IMR-90 (cell line): Measurements from ENCODE around the gene TACC2. TPM values are rescaled to one million over a fixed set of nuclear protein-coding genes. Genes with fewer than 3 reads are reported as not detected.
A peak's percentile ranks its signal among the peaks of the same experiment; 100 is the strongest.

ENCODE experiments used
- ATAC-seq: fragments of 200-7000 bp; cut with Tn5 transposase; 2 replicates; pipeline ENCODE4 v1.9.1; 2020; ENCODE audit warnings: low read depth, mild to moderate bottlenecking, moderate library complexity
- BruUV-seq: library from RNA; stranded (reverse); fragments of 400-500 nt; replicated peaks from 2 replicates; lab custom pipeline; 2021; lab: Mats Ljungman, UMichigan
- CTCF ChIA-PET: fragments of 300-600 bp; formaldehyde crosslinking; extraction: SDS; loops from one replicate; lab custom pipeline; 2021; ENCODE audit warnings: antibody characterized with exemption; lab: Yijun Ruan, JAX
- POLR2A ChIA-PET: fragments of 300-600 bp; sonication (Branson Sonifier 250); formaldehyde crosslinking; loops from one replicate; lab custom pipeline; 2022; ENCODE audit warnings: antibody characterized with exemption; ENCODE audit not compliant: unreplicated experiment; lab: Charles Lee
- DNase-seq: peaks from one replicate; pipeline ENCODE4 v3.0.0; 2013
- H2AFZ ChIP-seq: replicated peaks from 2 replicates; pipeline ENCODE3; 2013; ENCODE audit warnings: low read length, mild to moderate bottlenecking; ENCODE audit not compliant: poor library complexity
- H2AK5ac ChIP-seq: 2 replicates; pipeline ENCODE4 v1.6.1; 2013; ENCODE audit warnings: low read depth, low read length, inconsistent platforms
- H2AK9ac ChIP-seq: replicated peaks from 2 replicates; pipeline ENCODE3; 2013; ENCODE audit warnings: mild to moderate bottlenecking, low read depth, low read length, moderate library complexity; ENCODE audit not compliant: poor library complexity
- H2BK120ac ChIP-seq: 2 replicates; pipeline ENCODE4 v1.6.1; 2013; ENCODE audit warnings: low read depth, low read length, inconsistent platforms
- H2BK15ac ChIP-seq: 3 replicates; pipeline ENCODE4 v1.6.1; 2013; ENCODE audit warnings: low read depth, low read length, inconsistent platforms
- H2BK20ac ChIP-seq: 2 replicates; pipeline ENCODE4 v1.6.1; 2013; ENCODE audit warnings: low read depth, mild to moderate bottlenecking, inconsistent platforms, low read length, moderate library complexity
- H2BK5ac ChIP-seq: 2 replicates; pipeline ENCODE4 v1.6.1; 2013; ENCODE audit warnings: mild to moderate bottlenecking, low read depth, low read length, inconsistent platforms; ENCODE audit not compliant: poor library complexity, severe bottlenecking
- H3K14ac ChIP-seq: replicated peaks from 2 replicates; pipeline ENCODE4 v1.6.1; 2013; ENCODE audit warnings: low read depth, low read length, inconsistent platforms
- H3K18ac ChIP-seq: 2 replicates; pipeline ENCODE4 v1.6.1; 2013; ENCODE audit warnings: low read depth, low read length, control low read depth
- H3K23ac ChIP-seq: 2 replicates; pipeline ENCODE4 v1.6.1; 2013; ENCODE audit warnings: low read depth, low read length, inconsistent platforms
- H3K27ac ChIP-seq: 2 replicates; pipeline ENCODE4 v1.5.1; 2013; ENCODE audit warnings: mild to moderate bottlenecking, control low read depth, low read length; ENCODE audit not compliant: insufficient read depth
- H3K27me3 ChIP-seq: 2 replicates; pipeline ENCODE4 v1.6.1; 2013; ENCODE audit warnings: low read length; ENCODE audit not compliant: control insufficient read depth, insufficient read depth
- H3K36me3 ChIP-seq: 2 replicates; pipeline ENCODE4 v1.6.1; 2013; ENCODE audit warnings: low read length, mixed read lengths; ENCODE audit not compliant: control insufficient read depth, insufficient read depth
- H3K4ac ChIP-seq: 2 replicates; pipeline ENCODE4 v1.6.1; 2013; ENCODE audit warnings: low read depth, low read length, inconsistent platforms
- H3K4me1 ChIP-seq: 2 replicates; pipeline ENCODE4 v1.6.1; 2013; ENCODE audit warnings: low read length, mixed read lengths; ENCODE audit not compliant: control insufficient read depth, insufficient read depth
- H3K4me2 ChIP-seq: 2 replicates; pipeline ENCODE4 v1.6.1; 2013; ENCODE audit warnings: low read depth, mild to moderate bottlenecking, control low read depth, low read length, moderate library complexity
- H3K4me3 ChIP-seq: 2 replicates; pipeline ENCODE4 v1.5.1; 2013; ENCODE audit warnings: low read depth, mild to moderate bottlenecking, control low read depth, low read length, moderate library complexity; ENCODE audit not compliant: insufficient read depth
- H3K56ac ChIP-seq: 2 replicates; pipeline ENCODE4 v1.6.1; 2013; ENCODE audit warnings: low read length, inconsistent platforms; ENCODE audit not compliant: insufficient read depth; ENCODE audit errors: extremely low read depth
- H3K79me1 ChIP-seq, 2 experiments: 2 replicates each; pipeline ENCODE4 v1.6.1; 2013; ENCODE audit warnings: low read length in 2 of 2, inconsistent platforms in 1 of 2, low read depth in 1 of 2
- H3K9ac ChIP-seq: 2 replicates; pipeline ENCODE4 v1.6.1; 2013; ENCODE audit warnings: low read depth, low read length, control low read depth
- H3K9me1 ChIP-seq: 2 replicates; pipeline ENCODE4 v1.6.1; 2013; ENCODE audit warnings: low read length, inconsistent platforms; ENCODE audit not compliant: insufficient read depth
- H3K9me3 ChIP-seq: 2 replicates; pipeline ENCODE4 v1.6.1; 2013; ENCODE audit warnings: low read length; ENCODE audit not compliant: control insufficient read depth, insufficient read depth
- H4K20me1 ChIP-seq: 2 replicates; pipeline ENCODE4 v1.6.1; 2013; ENCODE audit warnings: low read length, inconsistent platforms; ENCODE audit not compliant: insufficient read depth
- H4K5ac ChIP-seq: 2 replicates; pipeline ENCODE4 v1.6.1; 2013; ENCODE audit warnings: mild to moderate bottlenecking, low read depth, low read length, control low read depth
- H4K8ac ChIP-seq, 2 experiments: 2 replicates each; pipeline ENCODE4 v1.6.1; 2013; ENCODE audit warnings: low read depth in 2 of 2, low read length in 2 of 2, control low read depth in 1 of 2, inconsistent platforms in 1 of 2
- H4K91ac ChIP-seq: 2 replicates; pipeline ENCODE4 v1.6.1; 2013; ENCODE audit warnings: low read depth, low read length, inconsistent platforms; ENCODE audit not compliant: insufficient read depth
- CEBPB ChIP-seq: IDR thresholded peaks from 2 replicates; pipeline ENCODE4 v1.6.1; 2012; ENCODE audit warnings: low read depth, low read length, improper control_type of control experiment
- CHD1 ChIP-seq: IDR thresholded peaks from 2 replicates; pipeline ENCODE4 v1.6.1; 2012; ENCODE audit warnings: low read depth, low read length, improper control_type of control experiment
- CTCF ChIP-seq: conservative IDR thresholded peaks from 2 replicates; pipeline ENCODE4 v1.5.1; 2012; ENCODE audit warnings: mild to moderate bottlenecking, low read depth, low read length, improper control_type of control experiment
- POLR2A ChIP-seq: IDR thresholded peaks from 2 replicates; pipeline ENCODE4 v1.6.1; 2012; ENCODE audit warnings: mild to moderate bottlenecking, low read depth, low read length
- RAD21 ChIP-seq: IDR thresholded peaks from 2 replicates; pipeline ENCODE4 v1.6.1; 2012; ENCODE audit warnings: low read length, improper control_type of control experiment
- RCOR1 ChIP-seq: IDR thresholded peaks from 2 replicates; pipeline ENCODE4 v1.6.1; 2012; ENCODE audit warnings: mild to moderate bottlenecking, low read length, improper control_type of control experiment; ENCODE audit not compliant: insufficient replicate concordance
- SMC3 ChIP-seq: fragments of 150-350 bp; IDR thresholded peaks from 2 replicates; pipeline ENCODE4 v1.6.1; 2016; ENCODE audit warnings: low read depth, mild to moderate bottlenecking, antibody characterized with exemption, low read length, moderate library complexity
- USF2 ChIP-seq: fragments of 150-350 bp; IDR thresholded peaks from 2 replicates; pipeline ENCODE4 v1.6.1; 2017; ENCODE audit warnings: mild to moderate bottlenecking, antibody characterized with exemption, low read length, low read depth
- WGBS, 2 experiments: methylation state at CpG; one replicate each; pipeline versions ENCODE4 v1.1.5 to v1.1.7; 2013; ENCODE audit warnings: missing lambda C conversion rate in 2 of 2; ENCODE audit not compliant: insufficient read length in 1 of 2; ENCODE audit errors: extremely low coverage in 2 of 2; 5-methylcytosine and 5-hydroxymethylcytosine counted together
- dilution Hi-C: fragments of 300-500 bp; cut with HindIII; formaldehyde crosslinking; loops from one replicate; pipeline ENCODE4 v1.14.3; 2018; ENCODE audit warnings: low sequenced_read_pairs; ENCODE audit not compliant: unreplicated experiment
- in situ Hi-C: fragments of 300-500 bp; cut with MboI; formaldehyde crosslinking; loops from 3 replicates; pipeline ENCODE4 v1.14.3; 2019; ENCODE audit warnings: low sequenced_read_pairs, inconsistent platforms, mixed read lengths
- intact Hi-C: fragments of 100-400 bp; cut with micrococcal nuclease; formaldehyde crosslinking; loops from 2 replicates; pipeline ENCODE4 v1.10.0; 2022
- polyA plus RNA-seq, 3 experiments: library from polyadenylated mRNA; depleted of rRNA; stranded (reverse); fragments of >200 nt; gene quantifications; 2 replicates each; pipeline ENCODE4 v1.2.3, GENCODE V29; 2012; ENCODE audit warnings: low replicate concordance in 1 of 3
- total RNA-seq: library from RNA; depleted of rRNA; stranded (reverse); fragments of >200 nt; gene quantifications from 2 replicates; pipeline ENCODE4 v1.2.3, GENCODE V29; 2012

TACC2 gene
- total and polyA plus RNA-seq, 2 of the 4 experiments (the other 2 are of a cell fraction): 2.9 to 15.4 TPM

- H3K27ac ChIP-seq: no peak overlapping the region
- ChIA-PET CTCF (interaction anchor here (0.6 to 1.4 kb wide), 7 partner anchors 16 to 230 kb away, joined by 3 to 6 read pairs (median 3); no protein-coding TSS in a partner anchor), POLR2A (no interaction called here)
- no peak overlapping the region for H3K4ac ChIP-seq
- peaks cover 7% of the 10 kb centered on the region; the same call in 1 of the 2 replicates for H3K9me1 ChIP-seq
- no peaks in the 10 kb centered on the region for H4K20me1 ChIP-seq
- intact Hi-C loops: loop anchor here (5.0 kb wide), 1 partner anchor 137 kb away; no protein-coding TSS in a partner anchor
- ATAC-seq: no peak
- H4K8ac ChIP-seq: no peak overlapping the region
- no peak overlapping the region; the same call in 1 of the 2 replicates for H2AK5ac ChIP-seq
- H3K56ac ChIP-seq: no peak overlapping the region
- dilution Hi-C loops: no loop called here
- H3K36me3 ChIP-seq: no peaks in the 10 kb centered on the region
- no peak overlapping the region for H3K14ac ChIP-seq
- no peak overlapping the region for H3K18ac ChIP-seq
- no peak overlapping the region for H4K5ac ChIP-seq
- no peak overlapping the region for H2BK120ac ChIP-seq
- WGBS, 2 experiments: 49% methylated on average over 3 of the region's 9 CpGs; no CpG with 5 or more reads in 1 of the 2 experiments
- H2BK15ac ChIP-seq: no peak overlapping the region
- H3K9ac ChIP-seq: no peak overlapping the region
- no peaks in the 10 kb centered on the region for H3K27me3 ChIP-seq
- H2BK20ac ChIP-seq: no peak overlapping the region
- no peak overlapping the region for H2AFZ ChIP-seq
- H3K9me3 ChIP-seq: no peaks in the 10 kb centered on the region
- no peak overlapping the region for H3K23ac ChIP-seq
- TF ChIP-seq RAD21 (peak; percentile 47), USF2 (no peak), CEBPB (no peak), CHD1 (no peak), CTCF (peak; percentile 52), RCOR1 (no peak), SMC3 (peak; percentile 39), POLR2A (no peak)
- H2AK9ac ChIP-seq: no peak overlapping the region
- H3K4me3 ChIP-seq: no peak overlapping the region
- no peaks in the 10 kb centered on the region for H3K79me1 ChIP-seq
- H2BK5ac ChIP-seq: no peak overlapping the region
- H4K91ac ChIP-seq: no peak overlapping the region
- H3K4me2 ChIP-seq: no peak overlapping the region
- H3K4me1 ChIP-seq: peaks cover 7% of the 10 kb centered on the region
- no TSS peak for BruUV-seq
- in situ Hi-C loops: no loop called here
- DNase-seq: peak; percentile 28
Measured at GRCh38 chr10:122279725-122280141, 290.8 kb downstream of the TACC2 start.
